Common myeloid progenitor, CD34-positive (primary cell): ENCODE measurements around the gene FGD6.

Experiments
- CTCF ChIA-PET: fragments of 350-600 bp; sonication (Branson Sonifier 250); formaldehyde crosslinking; loops from one replicate; lab custom pipeline; 2021; ENCODE audit warnings: antibody characterized with exemption; lab: Charles Lee
- POLR2A ChIA-PET: fragments of 350-600 bp; sonication (Branson Sonifier 250); formaldehyde crosslinking; loops from one replicate; lab custom pipeline; 2021; ENCODE audit warnings: antibody characterized with exemption; lab: Charles Lee
- DNase-seq, 3 donors: peaks; one replicate each; pipeline versions ENCODE4 v3.0.0 to v3.0.0-alpha.2; 2013
- H3K27ac ChIP-seq, 2 experiments: 1 replicate in 1 of 2; 2 replicates in 1 of 2; pipeline ENCODE4 v1.7.0; 2013; ENCODE audit warnings: inconsistent platforms in 2 of 2, low read length in 2 of 2, mild to moderate bottlenecking in 2 of 2, low read depth in 1 of 2, moderate library complexity in 1 of 2; ENCODE audit not compliant: severe bottlenecking in 2 of 2, insufficient read depth in 1 of 2, poor library complexity in 1 of 2
- H3K27me3 ChIP-seq, 5 experiments: replicated peaks in 2 of 5; 1 replicate in 3 of 5; 2 replicates in 2 of 5; pipeline versions ENCODE4 v1.6.1 to v1.7.0; 2013; ENCODE audit warnings: low read length in 4 of 5, mild to moderate bottlenecking in 2 of 5, moderate library complexity in 2 of 5, inconsistent platforms in 1 of 5; ENCODE audit not compliant: insufficient read depth in 5 of 5, control insufficient read depth in 4 of 5
- H3K36me3 ChIP-seq, 4 experiments: 1 replicate in 2 of 4; 2 replicates in 2 of 4; pipeline versions ENCODE4 v1.6.1 to v1.7.0; 2013; ENCODE audit warnings: low read length in 3 of 4, control low read depth in 1 of 4, mild to moderate bottlenecking in 1 of 4; ENCODE audit not compliant: control insufficient read depth in 4 of 4, insufficient read depth in 4 of 4
- H3K4me1 ChIP-seq, 4 experiments: 1 replicate in 3 of 4; 2 replicates in 1 of 4; pipeline versions ENCODE4 v1.6.1 to v1.7.1; 2013; ENCODE audit warnings: low read length in 3 of 4, mild to moderate bottlenecking in 3 of 4, control low read depth in 1 of 4, inconsistent platforms in 1 of 4, moderate library complexity in 1 of 4; ENCODE audit not compliant: control insufficient read depth in 4 of 4, insufficient read depth in 4 of 4; ENCODE audit errors: control extremely low read depth in 1 of 4
- H3K4me3 ChIP-seq, 7 experiments: 1 replicate in 4 of 7; 2 replicates in 3 of 7; pipeline versions ENCODE4 v1.5.1 to v1.7.0; 2013; ENCODE audit warnings: mild to moderate bottlenecking in 7 of 7, low read length in 6 of 7, moderate library complexity in 6 of 7, inconsistent platforms in 2 of 7, low read depth in 2 of 7, control low read depth in 1 of 7; ENCODE audit not compliant: insufficient read depth in 4 of 7, control insufficient read depth in 1 of 7; ENCODE audit errors: extremely low read depth in 1 of 7
- H3K9me3 ChIP-seq, 5 experiments: 1 replicate in 4 of 5; 2 replicates in 1 of 5; pipeline versions ENCODE4 v1.6.1 to v1.7.1; 2013; ENCODE audit warnings: low read length in 4 of 5, mild to moderate bottlenecking in 2 of 5, inconsistent platforms in 1 of 5, low read depth in 1 of 5, moderate library complexity in 1 of 5; ENCODE audit not compliant: control insufficient read depth in 4 of 5, insufficient read depth in 2 of 5; ENCODE audit errors: control extremely low read depth in 1 of 5
- WGBS: methylation state at CpG from one replicate; pipeline ENCODE4 v1.1.5; 2013; ENCODE audit not compliant: insufficient coverage; 5-methylcytosine and 5-hydroxymethylcytosine counted together

FGD6 gene

DNA sequence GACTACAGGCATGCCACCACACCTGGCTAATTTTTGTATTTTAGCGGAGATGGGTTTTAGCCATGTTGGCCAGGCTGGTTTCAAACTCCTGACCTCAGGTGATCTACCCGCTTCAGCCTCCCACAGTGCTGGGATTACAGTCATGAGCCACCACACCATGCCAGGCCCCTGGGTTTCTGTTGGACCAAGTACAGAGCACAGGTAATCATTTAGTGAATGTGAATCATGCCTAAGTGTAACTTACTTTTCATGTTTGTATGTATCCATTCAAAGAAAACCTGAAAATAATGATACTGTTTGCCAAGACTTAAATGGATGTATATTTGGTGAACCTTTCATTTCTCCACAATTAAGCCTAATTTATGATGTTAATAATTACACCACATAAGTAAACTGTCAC is 65.9 kb downstream of the FGD6 start:
- H3K27ac ChIP-seq = no peak overlapping the region
- ChIA-PET CTCF (no interaction called here), POLR2A (no interaction called here)
- WGBS = 100% methylated on average over 2 of the region's 2 CpGs
- H3K27me3 ChIP-seq = no peaks in the 10 kb centered on the region
- no peak overlapping the region for H3K4me3 ChIP-seq
- no peaks in the 10 kb centered on the region for H3K4me1 ChIP-seq
- DNase-seq = no peak
- peaks cover 0 to 4% (median 0%) of the 10 kb centered on the region in 4 experiments for H3K36me3 ChIP-seq
- no peaks in the 10 kb centered on the region for H3K9me3 ChIP-seq

DNA sequence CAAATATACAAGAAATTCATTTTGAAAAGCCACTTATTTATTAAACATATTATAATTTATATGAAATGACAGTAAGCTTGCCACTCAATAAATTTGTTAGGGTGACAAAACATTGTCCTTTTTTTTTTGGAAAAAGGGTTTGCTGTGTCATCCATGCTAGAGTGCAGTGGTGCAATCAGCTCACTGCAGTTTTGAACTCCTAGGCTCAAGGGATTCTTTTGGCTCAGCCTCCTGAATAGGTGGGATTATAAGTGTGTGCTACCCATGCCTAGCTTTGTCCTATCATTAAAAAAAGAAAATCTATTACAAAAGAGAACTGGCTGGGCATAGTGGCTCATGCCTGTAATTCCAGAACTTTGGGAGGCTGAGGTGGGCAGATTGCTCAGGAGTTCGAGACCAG is 66.8 kb downstream of the FGD6 start:
- no peak overlapping the region for H3K4me3 ChIP-seq
- no CpG with 5 or more reads among the region's 1 CpG for WGBS
- ChIA-PET CTCF (no interaction called here), POLR2A (no interaction called here)
- H3K9me3 ChIP-seq = no peaks in the 10 kb centered on the region
- H3K36me3 ChIP-seq = peaks cover 0 to 6% (median 0%) of the 10 kb centered on the region in 4 experiments
- no peak overlapping the region for H3K27ac ChIP-seq
- DNase-seq = no peak
- no peaks in the 10 kb centered on the region for H3K4me1 ChIP-seq
- H3K27me3 ChIP-seq = no peaks in the 10 kb centered on the region

DNA sequence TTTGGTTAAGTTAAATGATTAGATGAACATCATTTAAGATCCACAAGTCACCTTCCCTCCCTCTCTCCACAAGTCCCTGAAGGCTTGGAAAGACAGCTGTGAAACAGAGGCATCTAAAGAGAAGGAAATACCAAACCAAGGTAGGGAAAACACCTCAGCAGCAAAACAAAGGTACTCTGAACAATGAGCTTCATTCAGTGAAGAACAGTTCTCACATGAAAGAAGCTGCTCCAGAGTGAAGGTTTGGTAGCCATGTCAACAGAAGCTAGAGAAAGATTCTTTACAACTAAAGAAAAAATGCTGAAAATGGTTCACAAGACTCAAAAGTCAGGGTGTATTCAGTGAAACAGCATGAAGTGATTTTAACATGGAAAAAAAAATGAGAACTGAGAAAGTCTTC is 69.4 kb downstream of the FGD6 start:
- Histone ChIP-seq H3K9me3 (no peaks in the 10 kb centered on the region), H3K4me1 (no peaks in the 10 kb centered on the region), H3K36me3 (peaks cover 0 to 3% (median 0%) of the 10 kb centered on the region in 4 experiments), H3K4me3 (no peak overlapping the region), H3K27ac (no peak overlapping the region), H3K27me3 (no peaks in the 10 kb centered on the region)
- POLR2A ChIA-PET = no interaction called here
- no peak for DNase-seq
- CTCF ChIA-PET = interaction anchor here (0.8 to 1.1 kb wide), 2 partner anchors 16 to 31 kb away, joined by 3 read pairs; no protein-coding TSS in a partner anchor

DNA sequence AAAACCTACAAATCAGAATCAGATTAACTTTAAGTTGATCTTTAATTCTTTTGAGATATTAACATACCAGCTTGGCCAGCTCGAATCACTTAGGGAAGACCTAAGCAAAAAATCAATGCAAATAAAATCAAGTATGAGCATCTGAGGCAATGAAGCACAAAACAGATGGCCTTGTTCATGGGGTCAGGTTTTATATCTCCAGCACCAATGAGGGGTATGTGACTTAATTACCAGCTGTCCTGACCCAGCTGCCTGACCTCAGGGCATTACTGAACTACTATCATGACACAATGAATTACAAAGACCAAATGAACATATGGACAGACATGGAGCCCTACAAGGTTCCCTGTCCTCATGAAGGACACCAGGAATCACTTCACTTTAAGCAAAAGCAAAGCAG is 70.5 kb downstream of the FGD6 start:
- H3K4me1 ChIP-seq = no peaks in the 10 kb centered on the region

DNA sequence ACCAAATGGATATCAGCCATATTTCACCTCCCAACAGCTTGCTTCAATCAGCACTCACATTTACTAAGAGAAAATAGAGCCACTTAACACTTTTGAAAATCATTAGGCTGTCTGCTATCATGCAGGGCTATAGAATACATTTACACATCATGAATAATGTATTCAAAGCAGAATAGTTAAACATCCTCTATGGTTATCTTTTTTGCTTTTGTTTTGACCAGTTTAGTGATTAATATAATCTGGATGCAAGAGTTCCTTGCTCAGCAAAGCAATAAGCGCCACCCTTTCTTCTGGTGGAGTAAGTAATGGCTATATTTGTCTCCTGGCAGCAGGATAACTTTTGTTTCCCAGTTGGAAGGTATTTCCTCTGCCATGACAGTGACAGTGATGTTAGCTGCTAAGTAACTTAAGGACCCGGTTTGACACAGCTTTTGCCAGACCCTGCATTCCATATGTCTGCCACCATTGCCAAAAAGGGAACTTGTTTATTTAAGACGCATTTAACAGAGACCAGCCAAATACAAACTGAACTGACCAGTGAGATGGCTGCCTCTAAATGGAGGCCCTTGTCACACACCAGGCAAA is 73.6 kb downstream of the FGD6 start:
- H3K36me3 ChIP-seq = peaks cover 0 to 2% (median 0%) of the 10 kb centered on the region in 4 experiments
- POLR2A ChIA-PET = no interaction called here
- no peaks in the 10 kb centered on the region for H3K27me3 ChIP-seq
- H3K9me3 ChIP-seq = no peaks in the 10 kb centered on the region
- DNase-seq = no peak
- CTCF ChIA-PET = no interaction called here
- no peak overlapping the region for H3K27ac ChIP-seq
- WGBS = 83% methylated on average over 3 of the region's 3 CpGs
- no peaks in the 10 kb centered on the region for H3K4me1 ChIP-seq
- no peak overlapping the region for H3K4me3 ChIP-seq

More for the DNA sequence above, 70.5 kb downstream of the FGD6 start:
- Histone ChIP-seq H3K27ac (no peak overlapping the region), H3K36me3 (peaks cover 0 to 2% (median 0%) of the 10 kb centered on the region in 4 experiments), H3K4me3 (no peak overlapping the region), H3K27me3 (no peaks in the 10 kb centered on the region), H3K9me3 (no peaks in the 10 kb centered on the region)
- ChIA-PET POLR2A (no interaction called here), CTCF (no interaction called here)
- DNase-seq = no peak
- WGBS = 100% methylated on average over 1 of the region's 1 CpG

- no CpG with 5 or more reads among the region's 2 CpGs for WGBS
Measured at GRCh38 chr12:95142431-95143151, 74.7 kb downstream of the FGD6 start.

DNA sequence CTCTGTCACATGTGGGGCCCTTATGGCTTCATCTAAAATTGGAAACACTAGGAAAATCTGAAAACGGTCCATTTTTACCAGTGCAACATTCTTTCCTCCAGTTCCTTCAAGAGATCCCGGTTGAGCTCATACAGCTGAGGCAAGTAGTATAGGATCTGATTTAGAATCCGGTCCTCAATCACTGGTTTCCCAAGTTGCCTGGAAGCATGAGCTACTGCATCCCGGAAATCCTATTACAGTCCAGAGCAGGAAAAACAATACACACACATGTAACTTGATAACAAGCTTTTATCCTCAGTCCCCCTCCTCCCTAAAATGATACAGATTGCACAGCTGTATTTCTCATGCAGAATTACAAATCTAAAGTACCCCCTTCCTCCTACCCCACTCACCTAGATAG is 76.0 kb downstream of the FGD6 start:
- Histone ChIP-seq H3K9me3 (no peaks in the 10 kb centered on the region), H3K36me3 (peaks cover 0 to 4% (median 0%) of the 10 kb centered on the region in 4 experiments), H3K27me3 (no peaks in the 10 kb centered on the region), H3K27ac (no peak overlapping the region), H3K4me3 (no peak overlapping the region), H3K4me1 (no peaks in the 10 kb centered on the region)
- DNase-seq = no peak
- POLR2A ChIA-PET = no interaction called here
- WGBS = 100% methylated on average over 3 of the region's 4 CpGs
- CTCF ChIA-PET = interaction anchor here (0.8 to 1.4 kb wide), 2 partner anchors 8 to 11 kb away, joined by 4 to 5 read pairs; no protein-coding TSS in a partner anchor

More at GRCh38 chr12:95142431-95143151, 74.7 kb downstream of the FGD6 start:
- DNase-seq = no peak
- H3K27ac ChIP-seq = no peak overlapping the region
- peaks cover 0 to 2% (median 0%) of the 10 kb centered on the region in 4 experiments for H3K36me3 ChIP-seq
- H3K4me3 ChIP-seq = no peak overlapping the region
- POLR2A ChIA-PET = no interaction called here
- H3K9me3 ChIP-seq = no peaks in the 10 kb centered on the region
- CTCF ChIA-PET = interaction anchor here (1.4 kb wide), 1 partner anchor 10 kb away, joined by 4 read pairs; no protein-coding TSS in a partner anchor
- no peaks in the 10 kb centered on the region for H3K4me1 ChIP-seq
- no peaks in the 10 kb centered on the region for H3K27me3 ChIP-seq
